T follicular helper cell (primary cell): ENCODE data around the gene NFIX.
A peak's percentile ranks its signal among the peaks of the same experiment; 100 is the strongest.

Source experiments
- DNase-seq: peaks from one replicate; pipeline ENCODE4 v3.0.0-alpha.2; 2020; ENCODE audit warnings: low read depth

Gene NFIX

GRCh38 chr19:13056052-13056660 lies 60.9 kb downstream of the NFIX start:
- no peak for DNase-seq

GRCh38 chr19:13057147-13057572 lies 61.9 kb downstream of the NFIX start:
- no peak for DNase-seq

GRCh38 chr19:13057744-13058143 lies 62.5 kb downstream of the NFIX start:
- DNase-seq = no peak

GRCh38 chr19:13058951-13059660 lies 63.8 kb downstream of the NFIX start:
- no peak for DNase-seq

- no peak for DNase-seq
Observed at GRCh38 chr19:13060233-13060963, 65.1 kb downstream of the NFIX start.

- DNase-seq = peak; percentile 64
Observed at GRCh38 chr19:13060964-13061927, 66.0 kb downstream of the NFIX start.

GRCh38 chr19:13062317-13062716 lies 67.0 kb downstream of the NFIX start:
- no peak for DNase-seq

GRCh38 chr19:13063461-13064091 lies 68.3 kb downstream of the NFIX start:
- no peak for DNase-seq

- DNase-seq = no peak
Observed at GRCh38 chr19:13064092-13064489, 68.8 kb downstream of the NFIX start.

GRCh38 chr19:13066226-13066625 lies 71.0 kb downstream of the NFIX start:
- DNase-seq = no peak

- DNase-seq = no peak
Observed at GRCh38 chr19:13066933-13067807, 71.9 kb downstream of the NFIX start.

- DNase-seq = no peak
Observed at GRCh38 chr19:13068085-13068846, 73.0 kb downstream of the NFIX start.

- DNase-seq = no peak
Observed at GRCh38 chr19:13069415-13070359, 74.4 kb downstream of the NFIX start.

- DNase-seq = no peak
Observed at GRCh38 chr19:13070425-13071140, 75.3 kb downstream of the NFIX start.

GRCh38 chr19:13071444-13072187 lies 76.3 kb downstream of the NFIX start:
- no peak for DNase-seq

GRCh38 chr19:13072188-13072908 lies 77.1 kb downstream of the NFIX start:
- DNase-seq = no peak
